H1 (cell line): ENCODE results near the gene RBM20. TPM values are rescaled to one million over a fixed set of nuclear protein-coding genes. Genes with fewer than 3 reads are reported as not detected.

ENCODE experiments used
- BRCA1 ChIP-seq: IDR thresholded peaks from 2 replicates; pipeline ENCODE4 v1.6.1; 2012; ENCODE audit warnings: low read depth, low read length, improper control_type of control experiment
- CTBP2 ChIP-seq: IDR thresholded peaks from 2 replicates; pipeline ENCODE4 v1.7.0; 2011; ENCODE audit warnings: borderline replicate concordance, mild to moderate bottlenecking, moderate library complexity, mixed read lengths, low read length; ENCODE audit not compliant: insufficient read depth, insufficient read length
- SIRT6 ChIP-seq: IDR thresholded peaks from one replicate; pipeline ENCODE4 v1.7.1; 2012; ENCODE audit warnings: low read length, inconsistent platforms
- SIX5 ChIP-seq: IDR thresholded peaks from 2 replicates; pipeline ENCODE4 v1.6.1; 2011; ENCODE audit warnings: mild to moderate bottlenecking, low read depth, low read length
- TCF12 ChIP-seq: IDR thresholded peaks from 2 replicates; pipeline ENCODE4 v1.6.1; 2011; ENCODE audit warnings: low read depth, mild to moderate bottlenecking, low read length
- polyA plus RNA-seq, 7 experiments: library from polyadenylated mRNA; depleted of rRNA in 3 of 7; stranded (reverse) in 5 of 7; unstranded in 2 of 7; fragments of >200 nt in 5 of 7; fragments of 200-250 nt in 2 of 7; gene quantifications; 1 replicate in 5 of 7; 2 replicates in 1 of 7; 4 replicates in 1 of 7; pipeline versions ENCODE4 v1.2.1 to v1.2.3, GENCODE V29; 2011 to 2013; ENCODE audit warnings: missing spikeins in 2 of 7, mixed read lengths in 2 of 7
- total RNA-seq: library from RNA; stranded (reverse); fragmentation: NEBNext Ultra II Directional; extraction: Animal tissue kit (Norgen Biotek cat#: 25700); gene quantifications from 2 replicates; pipeline ENCODE4 v1.2.1, GENCODE V29; 2021
- TF ChIP-seq, protein P1 (sequence below): fragments of 300-600 bp; sonication (generic); IDR thresholded peaks from 2 replicates; pipeline ENCODE4 v1.7.1; 2012; ENCODE audit warnings: low read length, moderate library complexity, mild to moderate bottlenecking, inconsistent platforms; ENCODE audit not compliant: insufficient replicate concordance
- TF ChIP-seq, protein P2 (sequence below): IDR thresholded peaks from 2 replicates; pipeline ENCODE4 v1.6.1; 2011; ENCODE audit warnings: low read length, improper control_type of control experiment

RBM20 gene
- total and polyA plus RNA-seq, 2 of the 8 experiments (the other 6 are each of a cell fraction or from before 2014, with no cell fraction given): 0.05 to 0.63 TPM

DNA sequence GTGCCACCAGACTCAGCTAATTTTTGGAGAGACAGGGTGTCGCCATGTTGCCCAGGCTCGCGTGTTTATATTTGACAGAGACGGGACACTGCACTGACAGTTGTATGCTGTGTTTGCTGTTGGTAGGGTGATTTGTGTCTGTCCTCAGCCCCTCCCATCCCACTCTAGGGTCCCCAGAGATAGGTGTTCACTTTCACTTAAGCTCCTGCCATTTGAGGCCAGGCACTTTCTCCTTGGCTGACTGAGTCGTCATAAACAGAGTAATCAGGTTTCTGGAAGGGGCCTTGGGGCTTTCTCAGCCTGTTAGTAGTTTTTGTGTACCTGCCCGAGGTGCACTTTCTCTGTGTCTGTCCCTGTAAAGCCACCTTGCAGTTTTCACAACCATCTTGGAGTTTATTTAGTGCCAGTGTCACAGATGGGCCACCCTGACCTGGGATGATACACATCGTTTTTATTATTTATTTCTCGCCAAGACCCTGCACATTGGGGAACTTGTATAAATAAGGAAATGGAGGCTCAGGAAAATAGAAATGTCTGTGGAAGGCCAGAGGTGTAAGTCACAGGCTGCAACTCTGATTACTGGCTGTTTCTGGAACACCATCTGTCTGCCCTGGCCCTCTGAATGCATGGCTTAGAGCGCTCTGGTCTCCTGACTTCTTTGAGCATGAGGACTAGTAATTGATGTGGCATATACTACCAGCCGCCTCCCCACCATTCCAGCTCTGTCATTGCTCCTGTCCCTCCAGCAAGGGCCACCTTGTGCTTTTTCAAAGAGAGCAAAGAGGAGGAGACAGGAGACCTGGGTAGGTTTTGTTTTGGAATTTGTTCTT lies 145.7 kb downstream of the RBM20 start (continued):
- TF ChIP-seq CTBP2 (no peak), SIX5 (no peak), SIRT6 (no peak), BRCA1 (no peak), TCF12 (no peak)
- TF ChIP-seq, protein P1, sequence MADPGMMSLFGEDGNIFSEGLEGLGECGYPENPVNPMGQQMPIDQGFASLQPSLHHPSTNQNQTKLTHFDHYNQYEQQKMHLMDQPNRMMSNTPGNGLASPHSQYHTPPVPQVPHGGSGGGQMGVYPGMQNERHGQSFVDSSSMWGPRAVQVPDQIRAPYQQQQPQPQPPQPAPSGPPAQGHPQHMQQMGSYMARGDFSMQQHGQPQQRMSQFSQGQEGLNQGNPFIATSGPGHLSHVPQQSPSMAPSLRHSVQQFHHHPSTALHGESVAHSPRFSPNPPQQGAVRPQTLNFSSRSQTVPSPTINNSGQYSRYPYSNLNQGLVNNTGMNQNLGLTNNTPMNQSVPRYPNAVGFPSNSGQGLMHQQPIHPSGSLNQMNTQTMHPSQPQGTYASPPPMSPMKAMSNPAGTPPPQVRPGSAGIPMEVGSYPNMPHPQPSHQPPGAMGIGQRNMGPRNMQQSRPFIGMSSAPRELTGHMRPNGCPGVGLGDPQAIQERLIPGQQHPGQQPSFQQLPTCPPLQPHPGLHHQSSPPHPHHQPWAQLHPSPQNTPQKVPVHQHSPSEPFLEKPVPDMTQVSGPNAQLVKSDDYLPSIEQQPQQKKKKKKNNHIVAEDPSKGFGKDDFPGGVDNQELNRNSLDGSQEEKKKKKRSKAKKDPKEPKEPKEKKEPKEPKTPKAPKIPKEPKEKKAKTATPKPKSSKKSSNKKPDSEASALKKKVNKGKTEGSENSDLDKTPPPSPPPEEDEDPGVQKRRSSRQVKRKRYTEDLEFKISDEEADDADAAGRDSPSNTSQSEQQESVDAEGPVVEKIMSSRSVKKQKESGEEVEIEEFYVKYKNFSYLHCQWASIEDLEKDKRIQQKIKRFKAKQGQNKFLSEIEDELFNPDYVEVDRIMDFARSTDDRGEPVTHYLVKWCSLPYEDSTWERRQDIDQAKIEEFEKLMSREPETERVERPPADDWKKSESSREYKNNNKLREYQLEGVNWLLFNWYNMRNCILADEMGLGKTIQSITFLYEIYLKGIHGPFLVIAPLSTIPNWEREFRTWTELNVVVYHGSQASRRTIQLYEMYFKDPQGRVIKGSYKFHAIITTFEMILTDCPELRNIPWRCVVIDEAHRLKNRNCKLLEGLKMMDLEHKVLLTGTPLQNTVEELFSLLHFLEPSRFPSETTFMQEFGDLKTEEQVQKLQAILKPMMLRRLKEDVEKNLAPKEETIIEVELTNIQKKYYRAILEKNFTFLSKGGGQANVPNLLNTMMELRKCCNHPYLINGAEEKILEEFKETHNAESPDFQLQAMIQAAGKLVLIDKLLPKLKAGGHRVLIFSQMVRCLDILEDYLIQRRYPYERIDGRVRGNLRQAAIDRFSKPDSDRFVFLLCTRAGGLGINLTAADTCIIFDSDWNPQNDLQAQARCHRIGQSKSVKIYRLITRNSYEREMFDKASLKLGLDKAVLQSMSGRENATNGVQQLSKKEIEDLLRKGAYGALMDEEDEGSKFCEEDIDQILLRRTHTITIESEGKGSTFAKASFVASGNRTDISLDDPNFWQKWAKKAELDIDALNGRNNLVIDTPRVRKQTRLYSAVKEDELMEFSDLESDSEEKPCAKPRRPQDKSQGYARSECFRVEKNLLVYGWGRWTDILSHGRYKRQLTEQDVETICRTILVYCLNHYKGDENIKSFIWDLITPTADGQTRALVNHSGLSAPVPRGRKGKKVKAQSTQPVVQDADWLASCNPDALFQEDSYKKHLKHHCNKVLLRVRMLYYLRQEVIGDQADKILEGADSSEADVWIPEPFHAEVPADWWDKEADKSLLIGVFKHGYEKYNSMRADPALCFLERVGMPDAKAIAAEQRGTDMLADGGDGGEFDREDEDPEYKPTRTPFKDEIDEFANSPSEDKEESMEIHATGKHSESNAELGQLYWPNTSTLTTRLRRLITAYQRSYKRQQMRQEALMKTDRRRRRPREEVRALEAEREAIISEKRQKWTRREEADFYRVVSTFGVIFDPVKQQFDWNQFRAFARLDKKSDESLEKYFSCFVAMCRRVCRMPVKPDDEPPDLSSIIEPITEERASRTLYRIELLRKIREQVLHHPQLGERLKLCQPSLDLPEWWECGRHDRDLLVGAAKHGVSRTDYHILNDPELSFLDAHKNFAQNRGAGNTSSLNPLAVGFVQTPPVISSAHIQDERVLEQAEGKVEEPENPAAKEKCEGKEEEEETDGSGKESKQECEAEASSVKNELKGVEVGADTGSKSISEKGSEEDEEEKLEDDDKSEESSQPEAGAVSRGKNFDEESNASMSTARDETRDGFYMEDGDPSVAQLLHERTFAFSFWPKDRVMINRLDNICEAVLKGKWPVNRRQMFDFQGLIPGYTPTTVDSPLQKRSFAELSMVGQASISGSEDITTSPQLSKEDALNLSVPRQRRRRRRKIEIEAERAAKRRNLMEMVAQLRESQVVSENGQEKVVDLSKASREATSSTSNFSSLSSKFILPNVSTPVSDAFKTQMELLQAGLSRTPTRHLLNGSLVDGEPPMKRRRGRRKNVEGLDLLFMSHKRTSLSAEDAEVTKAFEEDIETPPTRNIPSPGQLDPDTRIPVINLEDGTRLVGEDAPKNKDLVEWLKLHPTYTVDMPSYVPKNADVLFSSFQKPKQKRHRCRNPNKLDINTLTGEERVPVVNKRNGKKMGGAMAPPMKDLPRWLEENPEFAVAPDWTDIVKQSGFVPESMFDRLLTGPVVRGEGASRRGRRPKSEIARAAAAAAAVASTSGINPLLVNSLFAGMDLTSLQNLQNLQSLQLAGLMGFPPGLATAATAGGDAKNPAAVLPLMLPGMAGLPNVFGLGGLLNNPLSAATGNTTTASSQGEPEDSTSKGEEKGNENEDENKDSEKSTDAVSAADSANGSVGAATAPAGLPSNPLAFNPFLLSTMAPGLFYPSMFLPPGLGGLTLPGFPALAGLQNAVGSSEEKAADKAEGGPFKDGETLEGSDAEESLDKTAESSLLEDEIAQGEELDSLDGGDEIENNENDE: no peak
- TF ChIP-seq, protein P2, sequence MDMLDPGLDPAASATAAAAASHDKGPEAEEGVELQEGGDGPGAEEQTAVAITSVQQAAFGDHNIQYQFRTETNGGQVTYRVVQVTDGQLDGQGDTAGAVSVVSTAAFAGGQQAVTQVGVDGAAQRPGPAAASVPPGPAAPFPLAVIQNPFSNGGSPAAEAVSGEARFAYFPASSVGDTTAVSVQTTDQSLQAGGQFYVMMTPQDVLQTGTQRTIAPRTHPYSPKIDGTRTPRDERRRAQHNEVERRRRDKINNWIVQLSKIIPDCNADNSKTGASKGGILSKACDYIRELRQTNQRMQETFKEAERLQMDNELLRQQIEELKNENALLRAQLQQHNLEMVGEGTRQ: no peak
- TF ChIP-seq, all 59 proteins: peak for 0
